ENCODE data around the gene GALNT17.

DNA sequence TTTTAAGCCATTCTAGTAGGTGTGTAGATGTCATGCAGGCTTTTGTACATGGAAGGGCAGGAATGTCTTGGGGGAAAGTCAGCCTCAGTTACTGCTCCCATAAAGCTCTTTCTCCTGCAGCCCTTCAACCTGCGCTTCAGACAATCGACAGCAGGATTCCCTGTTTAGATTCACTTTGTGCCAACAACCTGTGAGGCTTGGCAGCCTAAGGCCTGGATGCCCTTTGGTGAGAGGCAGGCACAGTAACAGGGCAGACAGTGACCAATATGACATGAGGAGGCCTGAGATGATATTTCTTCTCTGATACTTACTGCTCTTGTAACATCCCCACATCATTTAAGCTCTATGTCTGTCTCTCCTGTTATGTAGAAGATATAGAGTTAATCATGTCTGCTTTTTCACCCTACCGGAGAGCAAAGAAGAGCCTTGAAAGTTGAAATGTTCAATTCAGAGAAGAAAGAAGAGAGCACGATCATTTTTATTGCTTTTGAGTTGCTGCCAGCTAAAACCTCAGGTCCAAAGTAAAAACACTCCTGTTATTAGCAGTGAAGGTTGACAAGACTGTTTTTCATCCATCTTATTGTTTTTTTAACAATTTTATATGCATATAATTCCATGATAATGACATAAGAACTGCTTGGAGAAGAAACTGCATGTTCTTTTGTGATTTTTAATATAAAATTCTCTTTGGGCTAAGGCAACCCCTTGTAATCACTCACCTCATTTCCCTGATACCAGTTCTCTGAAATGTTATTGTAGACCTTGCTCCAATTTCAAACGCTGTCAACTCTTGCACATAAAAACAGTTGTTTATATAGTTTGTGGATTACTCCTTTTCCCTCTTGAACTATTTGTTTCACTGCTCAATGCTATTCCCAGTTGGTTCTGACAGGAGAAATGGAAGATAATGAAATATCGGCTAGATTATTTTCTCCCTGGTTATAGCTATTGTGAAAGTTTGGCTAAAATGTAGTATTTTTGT lies 140.9 kb downstream of the GALNT17 start:
- TF ChIP-seq POLR2A (IDR thresholded peaks at IDR 0.05) = no peak
- TF ChIP-seq, protein P1, sequence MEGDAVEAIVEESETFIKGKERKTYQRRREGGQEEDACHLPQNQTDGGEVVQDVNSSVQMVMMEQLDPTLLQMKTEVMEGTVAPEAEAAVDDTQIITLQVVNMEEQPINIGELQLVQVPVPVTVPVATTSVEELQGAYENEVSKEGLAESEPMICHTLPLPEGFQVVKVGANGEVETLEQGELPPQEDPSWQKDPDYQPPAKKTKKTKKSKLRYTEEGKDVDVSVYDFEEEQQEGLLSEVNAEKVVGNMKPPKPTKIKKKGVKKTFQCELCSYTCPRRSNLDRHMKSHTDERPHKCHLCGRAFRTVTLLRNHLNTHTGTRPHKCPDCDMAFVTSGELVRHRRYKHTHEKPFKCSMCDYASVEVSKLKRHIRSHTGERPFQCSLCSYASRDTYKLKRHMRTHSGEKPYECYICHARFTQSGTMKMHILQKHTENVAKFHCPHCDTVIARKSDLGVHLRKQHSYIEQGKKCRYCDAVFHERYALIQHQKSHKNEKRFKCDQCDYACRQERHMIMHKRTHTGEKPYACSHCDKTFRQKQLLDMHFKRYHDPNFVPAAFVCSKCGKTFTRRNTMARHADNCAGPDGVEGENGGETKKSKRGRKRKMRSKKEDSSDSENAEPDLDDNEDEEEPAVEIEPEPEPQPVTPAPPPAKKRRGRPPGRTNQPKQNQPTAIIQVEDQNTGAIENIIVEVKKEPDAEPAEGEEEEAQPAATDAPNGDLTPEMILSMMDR (IDR thresholded peaks at IDR 0.05) = peak in 1 of 12 donors; percentile 8

All from heart left ventricle (tissue), 13 donors.